ENCODE results near the gene GVQW3. TPM values are rescaled to one million over a fixed set of nuclear protein-coding genes. Genes with fewer than 3 reads are reported as not detected.

GVQW3 gene
- total and polyA plus RNA-seq, 2 of the 13 experiments (the other 11 are each of a cell fraction or from before 2014, with no cell fraction given), result 5.0 to 5.6 TPM

DNA sequence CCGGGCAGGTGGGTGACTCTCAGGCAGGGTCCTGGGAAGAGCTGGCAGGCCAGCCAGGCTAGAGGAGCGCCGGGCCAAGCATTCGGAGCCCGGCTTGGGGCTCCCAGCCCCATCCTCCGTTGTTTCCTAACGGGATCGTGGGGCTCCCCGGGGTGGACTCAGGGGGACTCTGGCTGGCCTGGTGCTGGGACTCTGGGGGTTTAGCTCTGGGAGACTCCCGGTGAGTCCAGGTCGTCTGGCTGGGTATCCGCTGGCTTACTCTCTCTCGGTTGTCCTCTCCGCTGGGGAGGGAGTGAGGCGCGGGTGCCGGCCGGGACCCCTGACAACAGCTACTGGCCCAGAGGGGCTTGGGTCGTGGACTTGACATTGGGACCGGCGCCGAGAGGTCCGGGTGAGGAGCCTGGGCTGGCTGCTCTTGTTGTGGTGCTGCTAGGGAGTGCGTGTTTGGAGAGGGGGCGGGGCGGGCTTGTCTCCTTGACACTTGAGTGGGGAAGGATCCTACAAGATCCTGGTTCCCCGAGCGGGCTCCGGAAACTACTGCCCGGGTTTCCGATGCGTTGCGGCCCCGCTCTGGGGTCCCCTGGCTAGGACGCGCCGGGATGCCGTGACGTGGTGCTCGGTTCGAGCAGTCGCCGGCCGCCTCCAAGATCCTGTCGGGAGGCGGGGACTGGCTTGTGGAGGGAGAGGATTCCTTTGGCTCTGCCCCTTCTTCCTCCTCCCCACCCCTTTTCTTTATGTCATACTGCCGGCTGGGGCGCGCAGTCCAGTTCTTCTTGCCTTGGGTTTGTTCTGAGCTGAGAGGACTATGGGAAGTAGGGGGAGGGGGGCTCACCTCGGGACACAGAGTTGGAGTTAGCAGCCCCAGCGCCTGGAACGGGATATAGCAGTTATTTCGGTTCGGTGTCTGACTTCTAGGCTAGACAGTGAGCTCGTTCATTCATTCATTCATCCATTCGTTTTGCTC lies 64.3 kb downstream of the GVQW3 start (continued):
- TF ChIP-seq, protein P1, sequence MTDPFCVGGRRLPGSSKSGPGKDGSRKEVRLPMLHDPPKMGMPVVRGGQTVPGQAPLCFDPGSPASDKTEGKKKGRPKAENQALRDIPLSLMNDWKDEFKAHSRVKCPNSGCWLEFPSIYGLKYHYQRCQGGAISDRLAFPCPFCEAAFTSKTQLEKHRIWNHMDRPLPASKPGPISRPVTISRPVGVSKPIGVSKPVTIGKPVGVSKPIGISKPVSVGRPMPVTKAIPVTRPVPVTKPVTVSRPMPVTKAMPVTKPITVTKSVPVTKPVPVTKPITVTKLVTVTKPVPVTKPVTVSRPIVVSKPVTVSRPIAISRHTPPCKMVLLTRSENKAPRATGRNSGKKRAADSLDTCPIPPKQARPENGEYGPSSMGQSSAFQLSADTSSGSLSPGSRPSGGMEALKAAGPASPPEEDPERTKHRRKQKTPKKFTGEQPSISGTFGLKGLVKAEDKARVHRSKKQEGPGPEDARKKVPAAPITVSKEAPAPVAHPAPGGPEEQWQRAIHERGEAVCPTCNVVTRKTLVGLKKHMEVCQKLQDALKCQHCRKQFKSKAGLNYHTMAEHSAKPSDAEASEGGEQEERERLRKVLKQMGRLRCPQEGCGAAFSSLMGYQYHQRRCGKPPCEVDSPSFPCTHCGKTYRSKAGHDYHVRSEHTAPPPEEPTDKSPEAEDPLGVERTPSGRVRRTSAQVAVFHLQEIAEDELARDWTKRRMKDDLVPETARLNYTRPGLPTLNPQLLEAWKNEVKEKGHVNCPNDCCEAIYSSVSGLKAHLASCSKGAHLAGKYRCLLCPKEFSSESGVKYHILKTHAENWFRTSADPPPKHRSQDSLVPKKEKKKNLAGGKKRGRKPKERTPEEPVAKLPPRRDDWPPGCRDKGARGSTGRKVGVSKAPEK (CRISPR knock-in tag; IDR thresholded peaks at IDR 0.05; ENCODE audit: borderline replicate concordance), result no peak
- TF ChIP-seq, protein P2, sequence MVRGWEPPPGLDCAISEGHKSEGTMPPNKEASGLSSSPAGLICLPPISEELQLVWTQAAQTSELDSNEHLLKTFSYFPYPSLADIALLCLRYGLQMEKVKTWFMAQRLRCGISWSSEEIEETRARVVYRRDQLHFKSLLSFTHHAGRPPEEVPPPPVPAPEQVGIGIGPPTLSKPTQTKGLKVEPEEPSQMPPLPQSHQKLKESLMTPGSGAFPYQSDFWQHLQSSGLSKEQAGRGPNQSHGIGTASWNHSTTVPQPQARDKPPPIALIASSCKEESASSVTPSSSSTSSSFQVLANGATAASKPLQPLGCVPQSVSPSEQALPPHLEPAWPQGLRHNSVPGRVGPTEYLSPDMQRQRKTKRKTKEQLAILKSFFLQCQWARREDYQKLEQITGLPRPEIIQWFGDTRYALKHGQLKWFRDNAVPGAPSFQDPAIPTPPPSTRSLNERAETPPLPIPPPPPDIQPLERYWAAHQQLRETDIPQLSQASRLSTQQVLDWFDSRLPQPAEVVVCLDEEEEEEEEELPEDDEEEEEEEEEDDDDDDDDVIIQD (CRISPR knock-in tag; IDR thresholded peaks at IDR 0.05; ENCODE audit: low read depth), result no peak
- TF ChIP-seq, protein P3, sequence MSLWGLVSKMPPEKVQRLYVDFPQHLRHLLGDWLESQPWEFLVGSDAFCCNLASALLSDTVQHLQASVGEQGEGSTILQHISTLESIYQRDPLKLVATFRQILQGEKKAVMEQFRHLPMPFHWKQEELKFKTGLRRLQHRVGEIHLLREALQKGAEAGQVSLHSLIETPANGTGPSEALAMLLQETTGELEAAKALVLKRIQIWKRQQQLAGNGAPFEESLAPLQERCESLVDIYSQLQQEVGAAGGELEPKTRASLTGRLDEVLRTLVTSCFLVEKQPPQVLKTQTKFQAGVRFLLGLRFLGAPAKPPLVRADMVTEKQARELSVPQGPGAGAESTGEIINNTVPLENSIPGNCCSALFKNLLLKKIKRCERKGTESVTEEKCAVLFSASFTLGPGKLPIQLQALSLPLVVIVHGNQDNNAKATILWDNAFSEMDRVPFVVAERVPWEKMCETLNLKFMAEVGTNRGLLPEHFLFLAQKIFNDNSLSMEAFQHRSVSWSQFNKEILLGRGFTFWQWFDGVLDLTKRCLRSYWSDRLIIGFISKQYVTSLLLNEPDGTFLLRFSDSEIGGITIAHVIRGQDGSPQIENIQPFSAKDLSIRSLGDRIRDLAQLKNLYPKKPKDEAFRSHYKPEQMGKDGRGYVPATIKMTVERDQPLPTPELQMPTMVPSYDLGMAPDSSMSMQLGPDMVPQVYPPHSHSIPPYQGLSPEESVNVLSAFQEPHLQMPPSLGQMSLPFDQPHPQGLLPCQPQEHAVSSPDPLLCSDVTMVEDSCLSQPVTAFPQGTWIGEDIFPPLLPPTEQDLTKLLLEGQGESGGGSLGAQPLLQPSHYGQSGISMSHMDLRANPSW (CRISPR knock-in tag; IDR thresholded peaks at IDR 0.05; ENCODE audit: borderline replicate concordance), result no peak
- TF ChIP-seq, protein P4, sequence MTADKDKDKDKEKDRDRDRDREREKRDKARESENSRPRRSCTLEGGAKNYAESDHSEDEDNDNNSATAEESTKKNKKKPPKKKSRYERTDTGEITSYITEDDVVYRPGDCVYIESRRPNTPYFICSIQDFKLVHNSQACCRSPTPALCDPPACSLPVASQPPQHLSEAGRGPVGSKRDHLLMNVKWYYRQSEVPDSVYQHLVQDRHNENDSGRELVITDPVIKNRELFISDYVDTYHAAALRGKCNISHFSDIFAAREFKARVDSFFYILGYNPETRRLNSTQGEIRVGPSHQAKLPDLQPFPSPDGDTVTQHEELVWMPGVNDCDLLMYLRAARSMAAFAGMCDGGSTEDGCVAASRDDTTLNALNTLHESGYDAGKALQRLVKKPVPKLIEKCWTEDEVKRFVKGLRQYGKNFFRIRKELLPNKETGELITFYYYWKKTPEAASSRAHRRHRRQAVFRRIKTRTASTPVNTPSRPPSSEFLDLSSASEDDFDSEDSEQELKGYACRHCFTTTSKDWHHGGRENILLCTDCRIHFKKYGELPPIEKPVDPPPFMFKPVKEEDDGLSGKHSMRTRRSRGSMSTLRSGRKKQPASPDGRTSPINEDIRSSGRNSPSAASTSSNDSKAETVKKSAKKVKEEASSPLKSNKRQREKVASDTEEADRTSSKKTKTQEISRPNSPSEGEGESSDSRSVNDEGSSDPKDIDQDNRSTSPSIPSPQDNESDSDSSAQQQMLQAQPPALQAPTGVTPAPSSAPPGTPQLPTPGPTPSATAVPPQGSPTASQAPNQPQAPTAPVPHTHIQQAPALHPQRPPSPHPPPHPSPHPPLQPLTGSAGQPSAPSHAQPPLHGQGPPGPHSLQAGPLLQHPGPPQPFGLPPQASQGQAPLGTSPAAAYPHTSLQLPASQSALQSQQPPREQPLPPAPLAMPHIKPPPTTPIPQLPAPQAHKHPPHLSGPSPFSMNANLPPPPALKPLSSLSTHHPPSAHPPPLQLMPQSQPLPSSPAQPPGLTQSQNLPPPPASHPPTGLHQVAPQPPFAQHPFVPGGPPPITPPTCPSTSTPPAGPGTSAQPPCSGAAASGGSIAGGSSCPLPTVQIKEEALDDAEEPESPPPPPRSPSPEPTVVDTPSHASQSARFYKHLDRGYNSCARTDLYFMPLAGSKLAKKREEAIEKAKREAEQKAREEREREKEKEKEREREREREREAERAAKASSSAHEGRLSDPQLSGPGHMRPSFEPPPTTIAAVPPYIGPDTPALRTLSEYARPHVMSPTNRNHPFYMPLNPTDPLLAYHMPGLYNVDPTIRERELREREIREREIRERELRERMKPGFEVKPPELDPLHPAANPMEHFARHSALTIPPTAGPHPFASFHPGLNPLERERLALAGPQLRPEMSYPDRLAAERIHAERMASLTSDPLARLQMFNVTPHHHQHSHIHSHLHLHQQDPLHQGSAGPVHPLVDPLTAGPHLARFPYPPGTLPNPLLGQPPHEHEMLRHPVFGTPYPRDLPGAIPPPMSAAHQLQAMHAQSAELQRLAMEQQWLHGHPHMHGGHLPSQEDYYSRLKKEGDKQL (CRISPR knock-in tag; IDR thresholded peaks at IDR 0.05; ENCODE audit: low read depth), result no peak
- TF ChIP-seq YEATS2 (CRISPR knock-in tag; IDR thresholded peaks at IDR 0.05; ENCODE audit: borderline replicate concordance), result no peak
- TF ChIP-seq TRIM24 (CRISPR knock-in tag; IDR thresholded peaks at IDR 0.05), result 0 out of 2 replicates have a peak, but pooled peaks have one; percentile 16
- TF ChIP-seq ZNF839 (CRISPR knock-in tag; IDR thresholded peaks at IDR 0.05; ENCODE audit: borderline replicate concordance), result peak; percentile 34; the same call in 1 of the 2 replicates
- no peak for TF ChIP-seq SSRP1 (CRISPR knock-in tag; IDR thresholded peaks at IDR 0.05)
- TF ChIP-seq MIER3 (CRISPR knock-in tag; IDR thresholded peaks at IDR 0.05; ENCODE audit: borderline replicate concordance), result no peak
- TF ChIP-seq, protein P5, sequence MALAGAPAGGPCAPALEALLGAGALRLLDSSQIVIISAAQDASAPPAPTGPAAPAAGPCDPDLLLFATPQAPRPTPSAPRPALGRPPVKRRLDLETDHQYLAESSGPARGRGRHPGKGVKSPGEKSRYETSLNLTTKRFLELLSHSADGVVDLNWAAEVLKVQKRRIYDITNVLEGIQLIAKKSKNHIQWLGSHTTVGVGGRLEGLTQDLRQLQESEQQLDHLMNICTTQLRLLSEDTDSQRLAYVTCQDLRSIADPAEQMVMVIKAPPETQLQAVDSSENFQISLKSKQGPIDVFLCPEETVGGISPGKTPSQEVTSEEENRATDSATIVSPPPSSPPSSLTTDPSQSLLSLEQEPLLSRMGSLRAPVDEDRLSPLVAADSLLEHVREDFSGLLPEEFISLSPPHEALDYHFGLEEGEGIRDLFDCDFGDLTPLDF (CRISPR knock-in tag; IDR thresholded peaks at IDR 0.05), result no peak
- TF ChIP-seq MED8 (CRISPR knock-in tag; IDR thresholded peaks at IDR 0.05; ENCODE audit: insufficient replicate concordance), result no peak
- no peak for TF ChIP-seq PPARG (CRISPR knock-in tag; conservative IDR thresholded peaks at IDR 0.05)
- no peak for TF ChIP-seq KDM4B (CRISPR knock-in tag; IDR thresholded peaks at IDR 0.05)
